SK-N-SH (cell line): Measurements from ENCODE around the gene ARHGAP21. TPM values are rescaled to one million over a fixed set of nuclear protein-coding genes. Genes with fewer than 3 reads are reported as not detected.

Source experiments
- CTCF ChIA-PET: fragments of 300-600, 350-600 bp; formaldehyde crosslinking; extraction: SDS; loops from one replicate; lab custom pipeline; 2021; lab: Yijun Ruan, JAX
- POLR2A ChIA-PET: fragments of 350-600 bp; sonication (Branson Sonifier 250); formaldehyde crosslinking; extraction: SDS; loops from one replicate; lab custom pipeline; 2020; ENCODE audit warnings: antibody characterized with exemption, inconsistent platforms; lab: Yijun Ruan, JAX
- DNase-seq: peaks from one replicate; pipeline ENCODE4 v3.0.0; 2012
- H2AFZ ChIP-seq: fragments of 200-600 bp; sonication (generic); 2 replicates; pipeline ENCODE4 v1.8.1; 2016; ENCODE audit warnings: antibody characterized with exemption, mild to moderate bottlenecking, low read depth
- H3F3A ChIP-seq: fragments of 200-600 bp; sonication (generic); replicated peaks from 2 replicates; pipeline ENCODE3; 2016; ENCODE audit warnings: antibody characterized with exemption, mild to moderate bottlenecking; ENCODE audit not compliant: insufficient read depth
- H3K27ac ChIP-seq, 2 experiments: fragments of 200-500 bp in 1 of 2; fragments of 200-600 bp in 1 of 2; sonication (Bioruptor generic) in 1 of 2; sonication (generic), shearing (Covaris generic) in 1 of 2; 2 replicates each; pipeline versions ENCODE4 v1.5.1 to v1.6.1; 2014 to 2016; ENCODE audit warnings: low read depth in 2 of 2, inconsistent platforms in 1 of 2, low read length in 1 of 2, mild to moderate bottlenecking in 1 of 2, mixed read lengths in 1 of 2
- H3K27me3 ChIP-seq: fragments of 200-600 bp; sonication (generic), shearing (Covaris generic); 2 replicates; pipeline ENCODE4 v1.6.1; 2016; ENCODE audit warnings: mixed run types; ENCODE audit not compliant: insufficient read depth
- H3K36me3 ChIP-seq, 2 experiments: fragments of 200-500 bp in 1 of 2; fragments of 200-600 bp in 1 of 2; sonication (Bioruptor generic) in 1 of 2; sonication (generic) in 1 of 2; replicated peaks in 1 of 2; 2 replicates each; pipeline versions ENCODE3 to v1.5.1; 2014 to 2016; ENCODE audit warnings: low read length in 1 of 2, mild to moderate bottlenecking in 1 of 2; ENCODE audit not compliant: insufficient read depth in 2 of 2, control insufficient read depth in 1 of 2
- H3K4me1 ChIP-seq, 2 experiments: fragments of 200-500 bp in 1 of 2; fragments of 200-600 bp in 1 of 2; sonication (Bioruptor generic) in 1 of 2; sonication (generic), shearing (Covaris generic) in 1 of 2; 2 replicates each; pipeline versions ENCODE4 v1.5.1 to v1.6.1; 2014 to 2016; ENCODE audit warnings: low read depth in 1 of 2, low read length in 1 of 2, mixed run types in 1 of 2; ENCODE audit not compliant: insufficient read depth in 2 of 2, control insufficient read depth in 1 of 2
- H3K4me2 ChIP-seq: fragments of 200-600 bp; sonication (generic), shearing (Covaris generic); 2 replicates; pipeline ENCODE4 v1.6.1; 2017; ENCODE audit warnings: mixed run types
- H3K4me3 ChIP-seq, 2 experiments: fragments of 200-500 bp in 1 of 2; fragments of 200-600 bp in 1 of 2; sonication (Bioruptor generic) in 1 of 2; sonication (generic), shearing (Covaris generic) in 1 of 2; 2 replicates each; pipeline versions ENCODE4 v1.5.1 to v1.8.1; 2014 to 2016; ENCODE audit warnings: low read depth in 2 of 2, inconsistent platforms in 1 of 2, low read length in 1 of 2, mild to moderate bottlenecking in 1 of 2, mixed read lengths in 1 of 2, moderate library complexity in 1 of 2
- H3K79me2 ChIP-seq: fragments of 200-600 bp; sonication (generic); 2 replicates; pipeline ENCODE4 v1.8.1; 2017; ENCODE audit warnings: mild to moderate bottlenecking; ENCODE audit not compliant: insufficient read depth
- H3K9ac ChIP-seq: fragments of 200-600 bp; sonication (generic); 2 replicates; pipeline ENCODE4 v1.6.1; 2017; ENCODE audit warnings: mixed run types
- H3K9me2 ChIP-seq: fragments of 200-600 bp; sonication (generic); 2 replicates; pipeline ENCODE4 v1.6.1; 2017; ENCODE audit warnings: mixed run types
- H3K9me3 ChIP-seq: fragments of 200-600 bp; sonication (generic); 2 replicates; pipeline ENCODE4 v1.6.1; 2017; ENCODE audit warnings: mixed run types, mild to moderate bottlenecking, moderate library complexity
- H4K20me1 ChIP-seq: fragments of 200-600 bp; sonication (generic); 2 replicates; pipeline ENCODE4 v1.6.1; 2017; ENCODE audit warnings: mild to moderate bottlenecking, mixed run types; ENCODE audit not compliant: insufficient read depth
- CTCF ChIP-seq: fragments of 200-600 bp; sonication (generic); IDR thresholded peaks from 2 replicates; pipeline ENCODE4 v1.6.1; 2017; ENCODE audit warnings: antibody characterized with exemption, mild to moderate bottlenecking, moderate library complexity
- ELF1 ChIP-seq: IDR thresholded peaks from 2 replicates; pipeline ENCODE4 v1.4.0; 2012
- FOXJ3 ChIP-seq: sonication (generic); formaldehyde crosslinking; IDR thresholded peaks from 2 replicates; pipeline ENCODE4 v1.5.1; 2020; ENCODE audit warnings: mild to moderate bottlenecking, missing genetic modification reagents
- MAX ChIP-seq: IDR thresholded peaks from 2 replicates; pipeline ENCODE4 v1.4.0; 2012; ENCODE audit warnings: low read depth
- PBX3 ChIP-seq: IDR thresholded peaks from 2 replicates; pipeline ENCODE4; 2012
- RCOR1 ChIP-seq: fragments of 150-350 bp; IDR thresholded peaks from 2 replicates; pipeline ENCODE4 v1.6.1; 2017; ENCODE audit warnings: antibody characterized with exemption, low read length
- TAF1 ChIP-seq: IDR thresholded peaks from 2 replicates; pipeline ENCODE4 v1.6.1; 2012; ENCODE audit warnings: low read depth, mild to moderate bottlenecking, low read length, moderate library complexity, borderline replicate concordance
- WGBS: methylation state at CpG from one replicate; pipeline ENCODE4 v1.1.6; 2017; ENCODE audit warnings: low lambda C conversion rate; 5-methylcytosine and 5-hydroxymethylcytosine counted together
- polyA plus RNA-seq, 3 experiments: library from polyadenylated mRNA; depleted of rRNA; stranded (reverse); fragments of >200 nt; gene quantifications; 2 replicates each; pipeline ENCODE4 v1.2.3, GENCODE V29; 2012

The ARHGAP21 gene
- polyA plus RNA-seq, 1 of the 3 experiments (the other 2 are of a cell fraction), result 27.8 TPM

GRCh38 chr10:24674892-24675632 is 48.6 kb downstream of the ARHGAP21 start:
- peaks cover 0 to 9% of the 10 kb centered on the region in 2 experiments for H3K36me3 ChIP-seq
- H3F3A ChIP-seq, result peaks cover 4% of the 10 kb centered on the region
- DNase-seq, result no peak
- CTCF ChIA-PET, result no interaction called here
- no peaks in the 10 kb centered on the region for H3K4me1 ChIP-seq
- no peak overlapping the region for H3K4me2 ChIP-seq
- H3K9ac ChIP-seq, result no peak overlapping the region
- H3K27ac ChIP-seq, result no peak overlapping the region
- POLR2A ChIA-PET, result no interaction called here
- H4K20me1 ChIP-seq, result peaks cover 78% of the 10 kb centered on the region
- H2AFZ ChIP-seq, result no peak overlapping the region
- H3K27me3 ChIP-seq, result no peaks in the 10 kb centered on the region
- no peaks in the 10 kb centered on the region for H3K9me3 ChIP-seq
- no peak for TF ChIP-seq TAF1
- no peak for TF ChIP-seq MAX
- H3K9me2 ChIP-seq, result no peaks in the 10 kb centered on the region
- 96% methylated on average over 5 of the region's 5 CpGs for WGBS
- no peak overlapping the region for H3K4me3 ChIP-seq
- H3K79me2 ChIP-seq, result peaks cover 100% of the 10 kb centered on the region

GRCh38 chr10:24670964-24671670 is 52.6 kb downstream of the ARHGAP21 start:
- Histone ChIP-seq H3K36me3 (peaks cover 6 to 32% of the 10 kb centered on the region in 2 experiments), H4K20me1 (peaks cover 51% of the 10 kb centered on the region), H3K9ac (no peak overlapping the region), H3K79me2 (peaks cover 95% of the 10 kb centered on the region), H3F3A (peaks cover 3% of the 10 kb centered on the region), H3K9me2 (no peaks in the 10 kb centered on the region), H3K4me1 (no peaks in the 10 kb centered on the region), H3K9me3 (no peaks in the 10 kb centered on the region), H3K27me3 (no peaks in the 10 kb centered on the region), H3K4me2 (no peak overlapping the region; the same call in 1 of the 2 replicates), H3K4me3 (no peak overlapping the region), H3K27ac (no peak overlapping the region), H2AFZ (no peak overlapping the region)
- WGBS, result 77% methylated on average over 3 of the region's 3 CpGs
- TF ChIP-seq ELF1, result no peak
- no peak for TF ChIP-seq RCOR1
- POLR2A ChIA-PET, result no interaction called here
- no peak for DNase-seq
- CTCF ChIA-PET, result no interaction called here

- H3F3A ChIP-seq, result peaks cover 3% of the 10 kb centered on the region
- POLR2A ChIA-PET, result no interaction called here
- peaks cover 35% of the 10 kb centered on the region for H4K20me1 ChIP-seq
- no peaks in the 10 kb centered on the region for H3K9me3 ChIP-seq
- no peaks in the 10 kb centered on the region for H3K27me3 ChIP-seq
- H3K4me1 ChIP-seq, result no peaks in the 10 kb centered on the region
- 89% methylated on average over 6 of the region's 6 CpGs for WGBS
- peaks cover 80% of the 10 kb centered on the region for H3K79me2 ChIP-seq
- TF ChIP-seq MAX, result no peak
- TF ChIP-seq CTCF, result no peak
- TF ChIP-seq PBX3, result no peak
- TF ChIP-seq FOXJ3 (CRISPR knock-in tag), result no peak
- TF ChIP-seq, all 33 proteins: peak for 0
- H2AFZ ChIP-seq, result no peak overlapping the region
- CTCF ChIA-PET, result interaction anchor here (1.4 kb wide), 1 partner anchor 57 kb away, joined by 3 read pairs; no protein-coding TSS in a partner anchor
- no peaks in the 10 kb centered on the region for H3K9me2 ChIP-seq
- no peak overlapping the region for H3K4me3 ChIP-seq
- no peak overlapping the region for H3K4me2 ChIP-seq
- H3K27ac ChIP-seq, result no peak overlapping the region
- H3K36me3 ChIP-seq, result peaks cover 6 to 42% of the 10 kb centered on the region in 2 experiments
- no peak overlapping the region for H3K9ac ChIP-seq
- peak; percentile 15 for DNase-seq
Observed at GRCh38 chr10:24669285-24669852, 54.3 kb downstream of the ARHGAP21 start.
